DMS153 treated with DMSO at 0.1 percent for 48 hours (cell line): ENCODE results near the gene TMCO1.
"Not testable (repeated sequence)": the region's sequence is repeated elsewhere in the genome, so short reads cannot be mapped to it uniquely, and the experiment has no call there.

Experiments used
- DNase-seq: peaks from one replicate; lab custom pipeline; 2025; ENCODE audit not compliant: unreplicated experiment; lab: John Stamatoyannopoulos, UW

Gene TMCO1

DNA sequence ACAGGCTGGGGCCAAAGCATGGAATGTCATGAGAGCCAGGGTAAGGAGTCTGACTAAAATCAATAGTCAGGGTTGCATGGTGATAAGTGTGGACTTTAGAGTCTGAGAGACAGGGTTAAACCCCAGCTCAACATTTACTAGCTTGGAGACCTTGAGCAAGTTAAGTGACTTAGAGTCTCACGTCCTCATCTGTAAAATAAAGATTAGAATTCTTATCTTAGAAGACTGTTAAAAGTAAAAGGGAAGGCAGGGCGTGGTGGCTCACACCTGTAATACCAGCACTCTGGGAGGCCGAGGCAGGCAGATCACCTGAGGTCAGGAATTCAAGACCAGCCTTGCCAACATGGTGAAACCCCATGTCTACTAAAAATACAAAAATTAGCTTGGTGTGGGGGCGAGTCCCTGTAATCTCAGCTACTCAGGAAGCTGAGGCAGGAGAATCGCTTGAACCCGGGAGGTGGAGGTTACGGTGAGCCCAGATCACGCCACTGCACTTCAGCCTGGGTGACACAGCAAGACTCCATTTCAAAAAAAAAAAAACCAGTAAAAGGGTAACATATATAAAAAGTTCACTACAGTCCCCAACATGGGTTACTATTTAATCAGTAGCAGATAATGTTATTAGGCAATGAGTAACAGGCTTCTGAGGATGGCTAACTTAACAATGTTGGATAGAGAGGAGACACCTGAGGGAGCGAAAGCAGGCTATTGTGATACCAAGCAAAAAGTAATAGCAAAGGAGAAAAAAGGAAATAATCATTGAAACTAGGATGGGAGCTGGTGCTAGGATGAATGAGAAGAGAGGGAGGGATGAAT, 20.8 kb downstream of the TMCO1 start:
- DNase-seq = no peak

DNA sequence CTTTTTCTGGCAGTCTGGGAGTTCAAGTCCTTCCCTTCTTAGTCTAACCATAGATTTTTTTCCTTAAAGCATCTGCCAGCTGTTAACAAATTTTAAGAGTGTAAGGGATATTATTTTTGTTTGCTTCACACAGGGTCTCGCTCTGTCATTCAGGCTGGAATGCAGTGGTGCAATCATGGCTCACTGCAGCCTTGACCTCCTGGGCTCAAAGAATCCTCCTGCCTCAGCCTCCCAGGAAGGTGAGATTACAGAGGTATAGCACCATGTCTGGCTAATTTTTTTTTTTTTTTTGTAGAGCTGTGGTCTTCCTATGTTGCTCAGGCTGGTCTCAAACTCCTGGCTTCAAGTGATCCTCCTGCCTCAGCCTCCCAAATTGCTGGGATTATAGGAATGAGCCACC, 23.8 kb downstream of the TMCO1 start:
- DNase-seq = not testable (repeated sequence)

DNA sequence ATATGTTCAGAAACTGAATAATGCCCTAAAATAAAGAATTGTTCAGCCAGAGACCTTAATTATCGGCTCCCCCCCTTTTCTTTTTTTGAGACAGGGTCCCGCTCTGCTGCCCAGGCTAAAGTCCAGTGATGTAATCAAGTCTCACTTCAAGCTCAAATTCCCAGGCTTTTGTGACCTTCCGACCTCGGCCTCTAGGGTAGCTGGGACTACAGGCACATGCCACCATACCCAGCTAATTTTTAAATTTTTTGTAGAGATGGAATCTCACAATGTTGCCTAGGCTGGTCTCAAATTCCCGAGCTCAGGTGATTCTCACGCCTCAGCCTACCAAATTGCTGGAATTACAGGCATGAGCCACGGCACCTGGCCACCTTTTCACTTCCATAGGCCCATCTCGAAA, 26.5 kb downstream of the TMCO1 start:
- no peak for DNase-seq

DNA sequence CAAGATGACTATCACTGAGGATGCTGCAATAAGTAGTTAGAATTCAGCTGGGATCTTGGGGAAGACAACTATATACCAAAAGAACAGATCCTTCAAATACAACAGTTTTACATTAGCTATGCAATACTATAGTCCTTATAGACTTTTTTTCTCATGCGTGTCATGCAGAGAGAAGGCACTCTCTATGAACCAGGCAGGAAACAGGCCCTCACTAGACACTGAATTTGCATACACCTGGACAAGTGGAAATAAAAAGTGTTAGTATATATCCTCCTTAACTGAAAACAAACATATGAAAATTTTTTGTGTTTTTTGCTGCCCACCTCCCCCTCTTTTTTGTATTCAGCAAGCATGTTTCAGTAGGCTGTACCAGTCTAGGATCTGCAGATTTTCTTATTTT, 29.9 kb downstream of the TMCO1 start:
- DNase-seq = peak; percentile 37

DNA sequence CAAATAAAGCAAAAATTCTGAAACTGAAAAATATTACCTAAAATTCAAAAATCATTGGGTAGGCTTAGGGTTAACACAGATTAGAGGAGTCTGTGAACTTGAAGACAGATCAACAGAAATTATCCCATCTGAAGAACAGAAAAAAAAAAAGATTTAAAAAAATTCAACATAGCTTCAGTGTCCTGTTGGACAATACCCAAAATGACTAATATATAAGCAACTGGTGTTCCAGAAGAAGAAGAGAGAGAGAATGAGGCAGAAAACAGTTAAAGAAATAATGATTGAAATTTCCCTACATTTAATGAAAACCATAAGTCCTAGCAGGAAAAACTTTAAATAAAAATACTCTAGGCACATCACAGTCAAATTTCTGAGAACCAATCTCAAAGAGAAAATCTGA, 31.5 kb downstream of the TMCO1 start:
- no peak for DNase-seq

DNA sequence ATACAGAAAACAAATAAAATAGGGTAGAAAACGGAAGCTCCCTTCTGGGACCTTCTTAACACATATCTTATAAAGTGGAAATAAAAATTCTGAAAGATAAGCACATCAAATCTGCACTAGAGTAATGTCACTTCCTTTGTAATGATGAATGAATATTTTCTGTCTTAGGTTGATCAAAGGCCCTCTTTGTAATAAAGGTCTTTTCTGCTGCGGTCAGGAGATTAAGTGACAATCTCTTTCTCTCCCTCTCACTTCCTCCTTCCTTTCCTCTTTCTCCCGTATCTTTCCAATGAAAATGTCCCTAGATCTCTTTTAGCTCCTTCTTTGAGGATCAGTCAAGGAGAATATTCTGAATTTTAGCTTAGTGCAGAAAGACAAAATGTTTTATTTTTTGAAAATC, 33.8 kb downstream of the TMCO1 start:
- no peak for DNase-seq

DNA sequence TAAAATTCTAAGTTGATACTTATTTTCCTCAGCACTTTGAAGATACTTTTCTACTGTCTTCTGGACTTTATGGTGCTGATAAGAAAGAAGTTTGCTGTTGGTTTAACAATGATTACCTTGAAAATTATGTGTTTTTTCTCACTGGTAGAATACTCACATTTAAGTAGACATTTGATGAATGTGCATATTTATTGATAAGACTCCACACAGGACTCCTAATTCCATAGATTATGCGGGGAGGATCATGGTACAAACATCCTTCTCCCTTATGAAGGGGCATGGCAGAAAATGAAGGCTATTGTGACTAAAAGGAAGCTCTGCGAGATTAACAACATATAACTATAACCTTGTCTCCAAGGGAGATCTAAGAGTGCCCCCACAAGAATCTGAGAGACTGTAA, 41.8 kb downstream of the TMCO1 start:
- no peak for DNase-seq

DNA sequence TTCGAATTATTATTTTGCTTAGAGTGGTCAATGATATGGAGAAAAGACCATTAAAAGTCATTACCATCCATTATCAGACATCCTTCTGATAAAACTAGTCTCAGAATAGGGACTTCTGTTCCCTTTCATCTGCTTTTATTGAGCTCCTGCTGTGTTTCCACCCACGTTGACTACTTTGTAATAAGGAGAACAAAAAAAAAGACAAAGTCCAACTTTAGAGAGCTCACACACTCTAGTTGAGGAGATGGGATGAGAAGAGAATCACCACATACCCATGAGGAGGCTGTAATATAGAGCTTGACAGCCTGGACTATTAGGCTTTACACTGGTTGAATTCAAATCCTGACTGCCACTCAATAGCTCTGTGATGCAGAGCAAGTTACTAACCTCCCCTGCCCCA, 42.5 kb downstream of the TMCO1 start:
- DNase-seq = no peak

DNA sequence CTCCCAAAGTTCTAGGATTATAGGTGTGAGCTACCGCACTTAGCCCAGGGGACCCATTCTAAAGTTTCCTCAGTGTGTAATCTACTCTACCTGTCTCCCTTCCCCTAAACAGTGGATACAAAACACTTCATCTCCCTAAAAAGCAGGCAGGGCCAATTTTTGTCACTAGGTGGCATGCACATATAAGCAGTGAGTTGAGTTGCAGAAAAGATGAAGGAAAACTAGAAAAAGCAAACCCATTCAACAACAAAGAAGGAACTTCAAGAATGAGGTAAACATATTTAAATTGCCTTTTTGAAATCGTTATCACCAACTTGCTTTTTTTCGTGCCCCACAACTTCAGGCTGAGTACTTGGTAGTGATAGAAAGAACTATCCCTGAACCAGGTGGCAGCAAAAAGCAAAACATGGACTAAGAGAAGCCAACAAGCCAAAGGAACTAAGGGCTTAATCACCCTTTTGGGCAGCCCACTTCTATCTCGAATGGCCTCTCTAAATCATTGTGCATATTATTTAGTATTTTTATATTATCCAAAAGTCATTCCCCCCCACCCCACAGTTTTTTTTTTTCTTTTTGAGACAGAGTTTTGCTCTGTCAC, 50.7 kb downstream of the TMCO1 start:
- DNase-seq = peak; percentile 49

DNA sequence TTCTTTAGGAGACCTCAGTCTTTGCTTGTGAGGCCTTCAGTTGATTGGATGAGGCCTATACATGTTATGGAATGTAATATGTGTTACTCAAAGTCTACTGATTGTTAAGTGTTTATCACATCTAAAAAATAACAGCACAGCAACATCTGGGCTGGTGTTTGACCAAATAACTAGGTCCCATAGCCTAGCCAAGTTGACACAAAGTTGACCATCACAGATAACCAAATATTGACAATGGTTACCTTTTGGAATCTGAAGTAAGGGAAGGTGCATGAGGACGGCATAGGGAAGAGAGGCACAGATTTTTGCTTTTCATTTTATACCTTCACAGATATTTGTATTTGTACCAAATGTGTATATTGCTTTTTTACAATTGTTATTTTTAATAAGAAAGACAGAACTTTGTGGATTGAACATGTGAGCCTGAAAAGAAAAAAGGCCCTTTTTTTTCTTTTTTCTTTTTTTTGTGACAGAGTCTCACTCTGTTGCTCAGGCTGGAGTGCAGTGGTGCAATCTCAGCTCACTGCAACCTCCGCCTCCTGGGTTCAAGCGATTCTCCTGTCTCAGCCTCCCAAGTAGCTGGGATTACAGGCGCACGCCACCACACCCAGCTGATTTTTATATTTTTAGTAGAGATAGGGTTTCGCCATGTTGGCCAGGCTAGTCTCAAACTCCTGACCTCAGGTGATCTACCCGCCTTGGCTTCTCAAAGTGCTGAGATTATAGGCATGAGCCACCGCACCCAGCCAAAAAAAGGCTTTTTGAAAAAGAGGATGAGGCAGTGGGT, 52.2 kb downstream of the TMCO1 start:
- not testable (repeated sequence) for DNase-seq

DNA sequence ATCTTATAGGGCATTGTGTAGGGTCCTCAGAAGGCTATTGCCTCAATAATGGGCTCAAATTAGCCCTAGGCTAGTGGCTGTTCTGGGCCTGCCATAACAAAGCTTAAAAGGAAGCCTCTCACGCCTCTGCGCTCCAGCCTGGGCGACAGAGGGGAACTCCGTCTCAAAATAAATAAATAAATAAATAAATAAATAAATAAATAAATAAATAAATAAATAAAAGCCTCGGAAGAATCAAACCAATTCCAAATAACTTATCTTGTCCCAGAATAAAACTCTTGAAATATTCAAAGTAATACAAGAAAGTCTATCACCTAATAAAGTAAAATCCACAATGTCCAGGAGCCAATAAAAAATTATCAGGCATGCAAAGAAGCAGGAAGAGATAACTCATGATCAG, 55.9 kb downstream of the TMCO1 start:
- DNase-seq = no peak

DNA sequence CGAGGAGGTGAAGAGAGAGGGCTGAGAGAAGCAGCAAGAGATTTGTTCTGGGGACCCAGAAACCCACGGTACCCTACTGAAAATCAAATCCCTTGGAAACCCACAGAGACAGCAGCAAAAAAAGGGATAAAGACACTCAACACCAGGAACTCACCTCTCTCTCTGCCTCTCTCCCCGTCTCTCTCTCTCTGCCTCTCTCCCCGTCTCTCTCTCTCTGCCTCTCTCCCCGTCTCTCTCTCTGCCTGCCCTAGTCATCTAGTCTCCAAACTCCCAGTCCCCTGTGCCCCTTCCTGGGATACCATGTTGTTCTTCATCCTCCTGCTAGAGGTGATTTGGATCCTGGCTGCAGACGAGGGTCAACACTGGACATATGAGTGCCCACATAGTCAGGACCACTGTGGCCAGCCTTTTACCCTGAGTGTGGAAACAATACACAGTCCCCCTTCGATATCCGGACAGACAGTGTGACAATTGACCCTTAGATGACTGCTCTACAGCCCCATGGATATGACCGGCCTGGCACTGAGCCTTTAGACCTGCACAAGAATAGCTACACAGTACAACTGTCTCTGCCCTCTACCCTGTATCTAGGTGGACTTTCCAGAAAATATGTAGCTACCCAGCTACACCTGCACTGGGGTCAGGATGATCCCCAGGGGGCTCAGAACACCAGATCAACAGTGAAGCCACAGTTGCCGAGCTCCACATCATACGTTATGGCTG, 60.5 kb downstream of the TMCO1 start:
- no peak for DNase-seq

DNA sequence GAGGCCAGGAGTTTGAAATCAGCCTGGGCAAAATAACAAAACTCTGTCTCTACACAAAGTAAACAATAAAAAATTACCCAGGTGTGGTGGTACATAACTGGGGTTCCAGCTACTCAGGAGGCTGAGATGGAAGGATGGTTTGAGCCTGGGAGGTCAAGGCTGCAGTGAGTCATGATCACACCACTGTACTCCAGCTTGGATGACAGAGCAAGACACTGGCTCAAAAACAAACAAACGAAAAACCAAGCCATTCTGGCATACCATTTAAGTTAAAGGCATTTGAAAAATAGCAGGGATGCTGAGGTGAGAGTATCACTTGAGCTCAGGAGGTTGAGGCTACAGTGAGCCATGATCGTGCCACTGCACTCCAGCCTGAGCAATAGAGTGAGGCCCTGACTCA, 65.0 kb downstream of the TMCO1 start:
- no peak for DNase-seq

DNA sequence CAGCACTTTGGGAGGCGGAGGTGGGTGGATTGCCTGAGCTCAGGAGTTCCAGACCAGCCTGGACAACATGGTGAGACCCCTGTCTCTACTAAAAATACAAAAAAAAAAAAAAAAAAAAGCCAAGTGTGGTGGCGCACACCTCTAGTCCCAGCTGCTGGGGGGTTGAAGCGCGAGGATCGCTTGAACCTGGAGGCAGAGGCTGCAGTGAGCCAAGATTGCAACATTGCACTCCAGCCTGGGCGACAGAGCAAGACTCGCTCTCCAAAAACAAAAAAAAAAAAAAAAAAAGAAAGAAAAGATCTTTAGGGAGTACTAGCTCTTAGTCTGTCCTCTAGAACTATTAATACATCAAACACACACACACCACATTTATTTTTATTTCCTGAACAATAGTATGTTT, 66.7 kb downstream of the TMCO1 start:
- DNase-seq = not testable (repeated sequence)

DNA sequence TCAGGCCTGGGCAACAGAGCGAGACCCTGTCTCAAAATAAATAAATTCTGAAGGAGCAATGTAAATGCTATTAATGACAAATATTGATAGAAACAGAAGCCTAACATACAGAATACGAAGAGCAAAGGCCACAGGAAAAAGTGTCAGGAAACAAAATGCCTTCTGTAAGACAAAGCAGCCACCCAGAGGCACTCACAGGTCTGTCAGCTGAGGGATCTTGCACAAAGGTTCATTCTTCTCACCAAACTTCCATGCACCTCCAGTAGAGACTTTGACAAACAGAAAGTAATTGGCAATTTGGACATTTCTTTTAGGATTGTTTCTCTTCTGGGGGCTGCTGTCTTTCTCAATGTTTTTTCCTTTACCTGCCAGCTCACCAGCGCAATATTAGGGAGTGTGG, 69.1 kb downstream of the TMCO1 start:
- no peak for DNase-seq

DNA sequence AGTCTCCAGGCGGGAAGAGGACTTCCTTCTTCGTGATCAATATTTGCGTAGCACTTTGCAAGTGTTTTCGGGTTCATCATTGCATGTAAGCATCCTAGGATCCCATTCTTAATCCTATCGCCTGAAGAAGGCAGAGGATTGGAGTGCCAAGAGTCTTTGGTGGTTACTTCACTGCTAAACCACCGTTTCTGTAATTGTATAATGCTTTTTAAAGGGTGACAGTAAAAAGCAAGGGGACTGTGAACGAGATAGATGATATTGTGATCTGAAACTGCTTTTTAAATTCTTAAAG, 70.0 kb downstream of the TMCO1 start:
- no peak for DNase-seq

DNA sequence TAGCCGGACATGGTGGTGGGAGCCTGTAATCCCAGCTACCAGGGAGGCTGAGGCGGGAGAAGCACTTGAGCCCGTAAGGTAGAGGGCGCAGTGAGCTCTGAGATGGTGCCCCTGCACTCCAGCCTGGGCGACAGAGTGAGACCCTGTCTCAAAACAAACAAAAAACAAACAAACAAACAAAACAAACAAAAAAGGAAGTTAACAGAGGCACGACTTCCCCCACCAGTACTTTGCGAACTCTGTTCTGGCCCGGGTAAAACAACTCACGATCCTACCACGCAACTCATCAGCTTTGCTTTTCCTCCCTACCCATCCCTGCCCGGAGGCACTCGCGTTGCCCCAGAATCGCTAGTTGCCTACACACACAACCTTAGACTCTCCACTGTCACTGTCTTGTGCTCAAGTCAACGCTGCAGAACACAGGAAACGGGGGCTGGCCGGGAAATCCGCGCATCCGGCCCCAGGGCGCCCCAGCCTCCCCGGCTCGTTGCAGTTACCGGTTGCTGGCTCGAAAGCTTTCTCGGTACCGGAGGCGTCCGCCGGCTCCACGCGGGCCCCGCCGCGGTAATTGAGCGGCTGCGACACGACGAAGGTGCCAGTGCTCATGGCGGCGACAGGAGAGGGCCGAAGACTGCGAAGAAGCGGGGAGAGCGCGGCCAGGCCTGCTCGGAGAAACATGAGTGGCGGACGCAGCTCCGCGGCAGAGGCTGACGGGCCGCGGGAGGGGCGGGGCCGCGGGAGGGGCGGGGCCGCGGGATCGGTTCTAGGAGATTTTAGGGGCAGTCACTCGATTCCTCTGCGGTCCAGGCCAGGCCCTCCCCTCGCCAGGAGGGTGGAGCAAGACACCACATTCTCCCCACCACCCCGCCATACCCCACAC, 70.5 kb downstream of the TMCO1 start, which contains the start of gene ALDH9A1:
Gene ALDH9A1, minus strand, starts transcription at position 682 of the 880 bp plus-strand sequence. Its CDS starts 4 bp downstream, at position 678.
- peak; percentile 77 for DNase-seq

DNA sequence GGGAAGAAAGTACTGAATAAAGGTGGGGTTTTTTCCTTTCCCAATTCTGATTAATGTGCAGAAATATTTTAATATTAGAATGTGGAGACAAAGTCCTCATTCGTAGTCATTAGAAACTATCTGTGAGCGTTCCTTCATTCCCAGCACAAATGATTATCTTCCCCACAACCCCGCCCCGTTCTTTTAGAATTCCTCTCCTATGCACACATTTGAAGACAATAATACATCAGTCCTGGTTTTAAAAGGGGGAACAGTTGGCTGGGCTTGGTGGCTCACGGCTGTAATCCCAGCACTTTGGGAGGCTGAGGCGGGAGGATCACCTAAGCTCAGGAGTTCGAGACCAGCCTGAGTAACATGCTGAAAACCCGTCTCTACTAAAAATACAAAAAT, 71.2 kb downstream of the TMCO1 start:
- no peak for DNase-seq

DNA sequence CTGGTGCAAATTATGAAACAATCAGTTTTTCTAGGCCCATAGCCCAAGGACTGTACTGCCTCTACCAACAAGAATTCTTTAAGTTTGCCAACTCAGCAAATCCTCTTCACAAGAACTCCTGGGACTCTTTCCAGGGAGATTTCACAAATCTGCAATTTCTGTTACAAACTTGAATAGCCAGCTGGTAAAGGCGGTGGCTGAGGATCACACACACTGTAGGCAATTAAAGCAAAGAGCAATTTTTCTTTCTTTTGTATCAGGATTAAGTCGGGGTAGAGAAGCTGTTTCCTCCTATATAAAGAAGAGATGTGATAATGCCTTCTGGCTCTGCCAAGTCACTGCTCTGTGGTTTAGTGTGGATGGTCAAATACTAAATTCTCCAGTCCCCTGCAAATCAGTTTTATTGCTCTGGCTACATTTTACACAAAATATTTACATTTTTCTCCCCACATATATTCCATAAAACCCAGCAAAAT, 72.0 kb downstream of the TMCO1 start:
- no peak for DNase-seq

DNA sequence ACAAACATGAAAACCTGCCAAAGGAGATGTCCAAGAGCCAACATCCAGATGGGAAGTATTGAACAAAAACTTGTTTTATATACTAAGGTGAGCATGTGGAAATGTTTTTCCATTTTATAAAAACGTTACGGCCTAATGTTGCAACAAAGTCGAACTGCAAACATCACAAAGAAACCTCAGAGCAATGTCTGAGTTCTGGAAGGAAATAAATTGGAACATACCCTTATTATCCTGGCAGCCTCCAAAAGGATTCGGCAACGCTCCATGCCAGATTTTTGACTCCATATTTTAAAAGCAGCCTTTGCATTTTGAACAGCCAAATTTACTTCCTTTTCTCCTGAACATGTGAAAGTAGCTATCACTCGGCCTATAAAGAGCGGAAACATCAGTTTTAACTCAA, 73.6 kb downstream of the TMCO1 start:
- DNase-seq = no peak
